HG03159 (cell line): ENCODE results near the gene JAG1.

Experiments used
- ATAC-seq: cut with Tn5 transposase; IDR thresholded peaks from one replicate; pipeline ENCODE4 v1.9.1; 2021; ENCODE audit warnings: mild to moderate bottlenecking, moderate library complexity; ENCODE audit not compliant: unreplicated experiment

Gene JAG1

DNA sequence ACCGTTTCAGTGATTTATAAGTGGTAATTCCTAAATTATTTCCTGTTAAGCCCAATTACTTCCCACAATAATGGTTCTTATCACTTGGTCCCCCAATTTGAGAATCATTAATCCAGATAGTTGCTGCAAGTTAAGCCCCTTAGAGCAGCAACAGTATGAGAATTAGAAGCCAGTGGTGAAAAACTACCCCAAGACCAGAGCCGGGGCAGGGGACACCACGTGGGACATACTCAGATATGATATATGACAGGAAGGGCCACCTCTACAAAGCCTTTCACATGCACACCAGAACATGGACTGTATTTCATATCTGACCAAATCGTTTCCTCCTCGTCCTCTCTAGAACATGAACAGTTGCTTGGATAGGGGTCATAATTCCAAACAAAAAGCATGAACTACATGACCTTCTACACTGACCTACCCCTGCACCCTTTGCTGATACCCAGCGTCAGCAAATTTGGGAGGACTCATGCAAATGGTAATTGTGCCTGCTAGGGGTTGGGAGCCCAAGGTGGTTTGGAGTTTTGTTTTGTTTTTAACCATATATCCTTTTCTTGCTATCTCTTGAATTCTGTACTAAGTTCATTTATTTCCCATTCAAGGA is 3.9 kb downstream of the JAG1 start:
- no peak for ATAC-seq

DNA sequence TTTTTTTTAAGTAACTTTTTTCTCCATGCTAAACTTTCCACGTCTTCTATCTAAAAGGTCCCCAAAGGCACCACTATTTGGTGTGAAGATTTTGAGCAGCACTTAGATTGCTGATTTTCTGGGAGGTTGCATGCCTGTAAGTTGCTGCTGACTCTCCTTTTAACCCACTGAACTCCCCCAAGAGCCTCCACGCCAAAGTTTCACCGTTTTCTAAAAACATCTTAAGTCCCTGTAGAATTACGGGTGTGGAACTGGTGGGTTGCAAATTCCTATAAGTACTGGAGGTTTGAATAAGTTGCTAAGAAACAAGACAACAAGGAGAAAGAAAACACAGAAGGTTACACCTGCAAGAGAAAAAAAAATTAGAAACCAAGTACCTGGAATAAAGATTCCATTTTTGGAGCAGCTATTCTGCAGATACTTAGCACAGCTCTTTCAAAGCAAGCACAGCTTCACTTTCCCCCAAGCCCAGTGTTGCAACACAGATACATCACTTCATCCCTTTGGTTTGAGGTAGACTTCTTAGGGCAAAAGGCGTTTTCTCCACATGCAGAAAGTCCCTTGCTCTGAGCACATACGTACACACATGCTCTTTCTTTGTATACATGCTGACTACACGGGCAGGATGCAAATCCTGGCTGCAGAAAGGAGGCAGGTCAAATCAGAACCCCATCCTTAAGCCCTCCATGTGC is 5.0 kb downstream of the JAG1 start:
- no peak for ATAC-seq

DNA sequence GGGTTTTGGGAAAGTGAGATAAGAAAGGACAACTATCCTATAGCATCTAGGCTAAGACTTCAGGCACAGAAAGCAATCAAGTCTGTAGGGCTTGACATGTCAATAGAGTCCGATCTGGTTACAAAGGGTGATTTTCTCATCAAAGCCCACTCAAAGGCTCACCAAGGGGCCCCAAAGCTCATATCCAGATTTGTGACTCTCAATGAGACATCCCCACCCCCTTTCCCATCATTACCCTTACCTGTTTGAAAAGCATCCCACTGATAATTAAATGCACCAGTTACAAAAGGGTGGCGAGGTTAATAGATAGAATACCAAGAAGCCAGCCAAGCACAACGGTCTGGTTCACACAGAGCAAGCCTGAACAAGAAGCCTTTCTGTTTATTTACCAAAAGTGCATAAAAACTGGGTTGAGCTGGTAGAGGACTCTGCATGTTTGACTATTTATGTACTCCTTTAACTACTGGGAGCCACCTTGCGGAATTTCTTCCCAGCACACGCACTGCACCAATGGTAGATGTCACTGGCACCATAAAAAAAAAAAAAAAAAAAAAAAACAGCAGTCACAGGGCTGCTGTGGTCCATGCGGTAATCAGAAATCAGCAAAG is 6.1 kb downstream of the JAG1 start:
- no peak for ATAC-seq

DNA sequence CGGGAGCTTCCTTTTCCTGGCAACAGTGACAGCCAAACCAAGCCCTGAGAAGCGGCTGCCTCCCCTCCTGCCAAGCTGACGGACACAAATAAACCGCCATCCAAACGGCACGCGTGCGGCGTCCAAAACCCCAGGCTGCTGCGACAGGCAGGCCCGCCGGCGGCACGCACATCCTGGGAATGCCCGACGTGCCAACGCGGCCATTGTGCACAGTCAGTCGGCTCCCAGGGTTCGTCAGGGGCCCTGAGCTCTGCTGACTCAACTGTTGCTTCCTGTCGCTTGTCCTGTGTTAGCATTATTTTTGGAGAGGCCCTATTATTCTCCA is 6.8 kb downstream of the JAG1 start:
- no peak for ATAC-seq

DNA sequence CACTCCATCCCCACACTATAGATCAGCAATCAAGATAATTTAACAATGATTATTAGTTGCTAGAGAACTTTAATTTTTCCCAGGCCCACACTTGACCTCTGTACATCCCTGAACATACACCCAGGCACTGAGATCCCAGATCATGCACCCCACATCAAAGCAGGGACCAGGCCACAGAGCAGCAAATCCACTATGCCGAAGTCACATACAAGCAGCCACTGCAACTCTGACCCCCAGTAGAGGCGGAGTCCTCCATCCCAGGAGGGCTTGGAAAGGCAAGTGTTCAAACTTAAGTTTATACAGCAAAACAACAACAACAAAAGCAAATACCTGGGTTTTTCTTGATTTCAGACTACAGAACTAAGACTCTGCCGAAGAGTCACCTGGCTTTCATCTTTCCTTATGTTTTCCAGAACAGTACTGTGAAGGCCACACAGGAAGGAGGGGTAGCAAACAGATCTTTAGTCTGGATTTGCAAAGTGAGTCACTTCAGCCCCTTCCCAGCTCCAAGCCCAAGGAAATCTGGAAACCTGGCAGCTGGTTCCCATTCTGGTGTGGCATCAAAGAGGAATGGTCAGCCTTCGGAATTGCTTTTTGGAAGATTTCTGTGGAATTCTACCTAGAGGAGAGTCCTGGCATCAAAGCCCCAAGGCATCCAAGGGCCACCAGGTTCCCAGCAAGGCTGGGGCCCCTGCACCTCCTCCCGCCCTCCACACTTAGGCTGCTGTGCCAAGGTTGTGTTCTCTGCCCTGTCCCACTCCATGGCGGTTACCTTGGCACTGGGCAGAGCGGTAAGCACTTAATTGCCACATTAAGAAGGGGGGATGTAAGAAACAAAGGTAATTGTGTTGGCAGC is 7.3 kb downstream of the JAG1 start:
- ATAC-seq, result no peak

DNA sequence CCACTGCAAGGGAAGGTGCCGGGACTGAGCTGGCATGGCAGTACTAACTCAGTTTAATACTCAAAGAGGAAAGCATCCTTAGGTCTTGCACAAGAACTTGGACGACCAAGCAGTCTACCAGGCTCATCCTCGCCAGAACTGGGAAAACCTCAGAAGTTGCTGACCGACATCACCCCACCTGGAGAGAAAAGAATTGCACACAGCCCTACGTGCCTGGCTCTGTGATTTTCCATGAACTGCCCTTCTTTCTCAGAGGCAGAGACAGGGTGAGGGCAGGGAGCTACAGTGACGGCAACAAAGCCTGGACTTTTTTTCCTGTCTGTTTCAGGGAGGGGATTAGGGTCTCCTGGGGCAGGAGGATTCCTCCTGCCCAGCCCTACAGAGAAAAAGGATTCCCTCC is 8.0 kb downstream of the JAG1 start:
- ATAC-seq, result no peak

DNA sequence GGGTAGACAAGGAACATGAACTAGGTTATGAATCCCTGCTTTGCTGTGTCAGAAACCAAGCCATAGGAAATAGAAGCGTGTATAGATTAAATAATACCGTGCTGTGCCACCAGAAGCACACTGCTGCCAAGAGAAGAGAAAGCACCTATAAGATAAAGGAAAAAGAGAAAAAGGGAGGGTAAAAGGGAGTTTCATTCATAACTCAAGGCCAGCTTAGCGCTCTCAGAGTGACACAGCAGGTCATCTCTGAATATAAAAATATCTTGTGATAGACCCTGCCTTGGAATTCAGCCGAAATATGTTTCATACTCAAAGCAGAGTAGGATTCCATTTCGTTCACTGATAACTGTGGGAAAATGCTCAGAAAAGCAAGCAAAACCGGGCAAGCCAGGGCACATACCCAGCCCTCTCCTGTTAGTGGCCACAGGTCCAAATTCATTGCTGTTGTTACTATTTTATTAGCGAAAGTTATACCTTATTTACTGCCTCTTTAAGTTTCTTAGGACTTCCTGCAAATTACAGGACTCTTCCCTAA is 8.7 kb downstream of the JAG1 start:
- no peak for ATAC-seq

DNA sequence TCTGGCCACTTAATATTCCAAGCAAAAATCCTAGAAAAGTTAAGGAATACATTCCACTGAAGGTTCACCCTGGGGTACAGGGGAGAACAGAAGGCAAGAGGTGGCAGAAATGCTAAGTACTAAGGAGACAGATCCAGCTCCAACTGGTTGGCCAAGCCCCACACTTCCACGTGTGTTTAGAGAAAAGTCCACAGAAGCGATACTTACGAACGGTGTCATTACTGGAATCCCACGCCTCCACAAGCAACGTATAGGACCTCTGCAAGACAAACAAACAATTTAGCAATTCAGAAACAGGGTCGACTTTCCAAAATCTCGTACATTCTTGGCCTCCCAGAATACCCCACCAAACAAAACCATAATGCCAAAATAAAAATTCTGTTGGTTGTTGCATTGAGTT is 10.0 kb downstream of the JAG1 start:
- no peak for ATAC-seq

DNA sequence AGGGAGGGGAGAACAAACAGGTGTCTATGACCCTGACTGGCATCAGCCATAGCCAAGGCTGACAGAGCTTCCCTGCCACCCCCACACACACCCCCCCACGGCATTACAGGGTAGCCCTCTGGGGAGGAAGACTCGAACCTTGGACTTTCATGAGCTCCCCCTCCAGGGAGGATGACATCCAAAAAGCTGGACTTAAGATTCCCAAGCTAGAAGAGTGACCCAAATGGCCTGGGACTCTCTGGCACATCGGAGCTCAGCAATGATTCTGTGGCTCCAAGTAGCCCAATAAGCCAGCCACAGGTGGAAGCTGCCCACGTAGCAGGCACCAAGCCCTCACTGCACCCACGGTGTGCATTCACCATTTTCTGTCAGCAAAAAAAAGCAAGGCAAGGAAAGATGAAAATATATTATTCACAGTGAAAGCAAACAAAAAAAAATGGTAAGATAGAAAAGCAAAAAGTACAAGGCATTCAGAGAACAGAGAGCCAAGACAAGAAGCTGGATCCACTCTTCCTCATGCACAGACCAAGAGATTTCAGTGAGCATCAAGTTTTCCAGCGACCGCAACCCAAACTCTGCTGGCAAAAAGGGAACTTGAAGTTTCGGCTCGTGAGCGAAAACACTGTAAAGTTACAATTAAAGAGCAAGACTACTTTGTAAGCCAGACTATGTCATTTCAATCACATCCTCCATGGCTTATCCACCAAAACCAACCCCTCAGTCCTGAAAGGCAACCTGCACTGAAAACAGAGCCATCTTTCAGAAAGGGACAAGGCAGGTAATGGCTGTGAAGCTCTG is 10.9 kb downstream of the JAG1 start:
- ATAC-seq, result no peak

DNA sequence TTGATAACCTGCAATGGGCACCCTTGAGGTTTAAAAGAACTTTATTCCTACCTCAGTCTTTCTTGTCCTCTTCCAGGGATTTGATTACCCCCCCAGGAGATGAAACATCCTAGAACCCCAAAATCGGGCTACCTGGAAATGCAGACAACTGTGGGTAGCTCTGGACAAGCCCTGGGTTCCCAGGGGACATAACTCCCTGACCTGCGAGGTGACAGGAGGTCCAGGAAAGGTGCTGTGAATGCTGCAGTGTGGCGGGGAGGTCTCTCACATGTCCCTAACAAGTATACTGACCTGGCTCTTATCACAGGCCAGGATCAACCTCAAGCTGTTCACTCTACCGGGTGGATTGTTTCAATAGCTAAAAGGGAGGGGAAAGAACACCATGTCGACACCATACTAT is 11.6 kb downstream of the JAG1 start:
- no peak for ATAC-seq

DNA sequence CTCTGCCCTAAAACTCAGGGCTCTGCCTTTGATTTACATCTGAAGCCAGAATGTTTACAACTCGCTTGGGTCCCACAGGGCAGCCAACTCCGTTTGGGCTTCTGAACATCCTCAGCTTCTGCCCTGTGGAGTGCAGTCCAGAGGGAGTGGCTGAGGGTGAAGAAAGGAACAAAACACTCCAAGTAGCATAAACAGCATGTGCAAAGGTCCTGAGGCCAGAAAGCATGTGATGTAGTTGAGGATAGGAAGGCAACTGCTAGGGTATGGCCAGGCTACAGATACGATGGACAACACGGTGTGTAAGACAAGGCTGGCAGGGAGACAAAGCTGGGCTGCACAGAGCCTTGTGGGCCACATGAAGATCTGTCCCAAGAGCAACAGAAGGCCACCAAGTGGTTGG is 12.5 kb downstream of the JAG1 start:
- no peak for ATAC-seq

DNA sequence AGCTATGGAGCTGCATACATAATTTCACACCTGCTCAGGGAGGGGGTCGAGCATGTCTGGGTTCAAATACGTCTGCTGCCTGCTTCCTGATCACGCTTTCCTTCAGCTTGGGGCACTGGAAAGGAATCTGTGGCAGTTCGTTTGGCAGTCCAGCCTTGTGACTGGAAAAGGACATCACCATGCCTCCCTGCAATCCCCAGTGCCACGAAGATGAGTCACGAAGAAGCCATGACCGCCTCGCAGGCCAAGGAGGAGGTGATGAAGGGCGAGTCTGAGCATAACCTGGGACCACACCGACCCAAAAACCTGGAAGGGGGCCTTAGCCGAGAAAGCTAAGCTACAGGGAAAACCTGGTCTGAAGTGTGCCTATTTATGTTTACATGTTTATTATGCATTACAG is 13.1 kb downstream of the JAG1 start:
- ATAC-seq, result no peak

DNA sequence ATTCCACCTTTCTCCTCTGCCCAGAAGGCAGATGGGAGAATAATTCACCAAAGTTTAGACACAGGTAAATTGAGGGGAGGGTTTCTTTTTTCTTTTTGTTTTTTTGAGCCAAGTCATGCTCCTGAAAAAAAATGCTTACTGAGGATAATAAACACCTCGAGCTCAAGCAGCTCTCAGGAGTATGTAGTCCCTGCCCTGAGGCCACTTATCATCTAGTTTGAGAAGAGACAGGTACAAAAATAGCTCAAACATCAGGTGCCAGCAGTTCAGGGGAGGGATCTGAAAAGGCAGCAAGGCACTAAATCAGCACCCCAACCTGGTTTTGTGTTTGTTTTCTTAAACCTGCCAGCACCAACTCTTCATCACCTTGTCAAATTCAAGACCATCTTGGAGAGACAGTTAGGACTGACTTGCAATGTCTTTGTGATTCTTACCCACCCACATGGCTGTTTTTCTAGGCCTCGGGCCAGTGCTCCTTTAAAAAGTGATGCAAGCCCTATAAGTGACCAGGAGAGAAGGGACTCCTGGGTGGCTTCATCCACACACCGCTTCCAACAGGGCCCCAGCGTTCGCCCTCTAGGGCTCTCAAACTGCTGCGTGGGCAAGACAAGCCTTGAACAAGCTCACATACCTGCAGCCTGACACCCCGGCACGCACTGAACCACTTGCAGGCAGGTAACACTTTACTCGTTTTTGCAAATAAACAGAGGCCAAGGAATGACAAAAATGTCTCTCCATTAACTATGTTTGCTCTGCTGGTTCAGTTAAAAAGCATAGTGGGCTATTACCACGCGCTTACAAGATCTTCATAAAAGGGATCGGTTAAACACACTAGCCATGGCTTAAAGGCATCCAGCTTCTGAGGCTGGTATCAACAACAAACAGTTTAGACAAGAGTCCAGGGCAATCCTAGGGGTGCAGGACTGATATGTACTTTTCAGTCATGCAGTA is 13.9 kb downstream of the JAG1 start:
- no peak for ATAC-seq

DNA sequence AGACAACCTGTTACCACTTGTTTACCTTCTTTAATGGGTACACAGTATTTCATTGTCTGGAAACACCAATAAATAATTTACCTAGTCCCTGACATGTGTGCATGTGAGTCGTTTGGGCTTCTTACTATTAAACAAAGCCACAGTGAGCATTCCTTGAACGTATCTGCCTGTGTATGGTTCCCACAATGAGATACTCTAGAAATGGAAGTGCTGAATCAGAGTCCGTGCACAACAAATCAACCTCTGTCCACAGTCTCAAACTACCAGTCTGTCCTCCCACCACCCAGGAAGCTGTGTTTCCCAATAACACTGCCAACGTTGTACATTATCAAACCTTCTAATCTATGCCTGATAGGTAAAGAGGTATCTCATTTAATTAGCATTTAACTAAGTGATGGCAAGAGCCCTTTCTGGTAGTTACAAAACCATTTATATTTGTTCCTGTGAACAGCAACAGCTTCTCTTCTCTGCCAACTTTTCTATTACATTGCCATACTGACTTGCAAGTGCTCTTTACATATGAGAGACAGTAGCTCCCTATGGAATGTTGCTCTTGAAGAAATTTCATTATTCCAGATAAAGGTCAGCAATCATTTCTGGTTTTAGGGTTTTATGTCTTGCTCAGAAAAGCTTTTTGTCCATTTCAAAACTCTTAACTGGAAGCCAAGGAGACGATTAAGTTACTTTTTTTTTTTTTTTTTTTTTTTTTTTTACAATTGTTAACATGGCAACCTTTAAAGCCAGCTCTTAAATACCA is 14.7 kb downstream of the JAG1 start:
- no peak for ATAC-seq

DNA sequence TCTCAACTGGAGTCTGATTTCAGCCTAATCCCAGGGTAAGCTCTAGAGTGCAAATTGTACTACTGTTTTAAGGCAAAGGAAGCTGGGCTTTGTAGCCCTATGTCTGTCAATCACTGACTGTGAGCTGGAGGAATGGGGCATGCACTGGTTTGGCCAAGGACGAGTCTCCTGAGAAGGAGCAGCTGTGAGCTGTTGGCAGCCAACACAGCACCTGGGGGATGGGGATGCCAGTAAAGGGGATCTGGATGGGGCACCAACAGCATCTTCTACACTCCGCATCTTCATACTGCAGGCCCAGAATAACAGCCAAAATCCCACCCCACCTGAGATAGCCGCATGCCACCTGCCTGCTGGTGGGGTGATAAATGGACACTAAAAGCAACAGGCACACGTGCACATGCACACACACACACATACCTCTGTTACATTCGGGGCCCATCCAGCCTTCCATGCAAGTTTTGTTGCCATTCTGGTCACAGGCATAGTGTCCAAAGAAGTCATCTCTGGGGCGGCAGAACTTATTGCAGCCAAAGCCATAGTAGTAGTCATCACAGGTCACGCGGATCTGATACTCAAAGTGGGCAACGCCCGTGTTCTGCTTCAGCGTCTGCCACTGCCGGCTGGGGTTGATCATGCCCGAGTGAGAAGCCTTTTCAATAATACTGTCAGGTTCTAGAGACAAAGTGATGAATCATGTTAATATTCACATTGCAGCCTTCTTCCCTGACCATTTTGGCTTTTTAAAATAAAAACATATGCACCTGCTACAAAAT is 15.6 kb downstream of the JAG1 start:
- ATAC-seq, result no peak

DNA sequence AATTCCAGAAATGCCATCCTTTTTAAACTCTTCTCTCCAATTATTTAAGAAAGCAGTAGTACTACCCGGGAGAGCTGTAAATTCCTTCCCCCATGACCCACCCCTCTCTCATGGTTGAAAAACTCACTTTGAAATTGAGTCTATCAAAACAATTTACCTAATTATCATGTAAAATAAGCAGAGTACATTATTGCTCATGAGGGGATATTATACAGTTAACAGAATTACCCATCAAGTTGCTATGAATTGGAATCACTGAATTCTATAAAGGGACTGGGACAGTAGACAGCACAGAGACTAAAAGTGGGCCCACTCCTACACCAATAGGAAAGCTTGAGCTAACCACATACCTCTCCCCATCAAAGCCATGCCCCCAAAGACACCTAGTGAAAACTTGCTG is 16.3 kb downstream of the JAG1 start:
- no peak for ATAC-seq

DNA sequence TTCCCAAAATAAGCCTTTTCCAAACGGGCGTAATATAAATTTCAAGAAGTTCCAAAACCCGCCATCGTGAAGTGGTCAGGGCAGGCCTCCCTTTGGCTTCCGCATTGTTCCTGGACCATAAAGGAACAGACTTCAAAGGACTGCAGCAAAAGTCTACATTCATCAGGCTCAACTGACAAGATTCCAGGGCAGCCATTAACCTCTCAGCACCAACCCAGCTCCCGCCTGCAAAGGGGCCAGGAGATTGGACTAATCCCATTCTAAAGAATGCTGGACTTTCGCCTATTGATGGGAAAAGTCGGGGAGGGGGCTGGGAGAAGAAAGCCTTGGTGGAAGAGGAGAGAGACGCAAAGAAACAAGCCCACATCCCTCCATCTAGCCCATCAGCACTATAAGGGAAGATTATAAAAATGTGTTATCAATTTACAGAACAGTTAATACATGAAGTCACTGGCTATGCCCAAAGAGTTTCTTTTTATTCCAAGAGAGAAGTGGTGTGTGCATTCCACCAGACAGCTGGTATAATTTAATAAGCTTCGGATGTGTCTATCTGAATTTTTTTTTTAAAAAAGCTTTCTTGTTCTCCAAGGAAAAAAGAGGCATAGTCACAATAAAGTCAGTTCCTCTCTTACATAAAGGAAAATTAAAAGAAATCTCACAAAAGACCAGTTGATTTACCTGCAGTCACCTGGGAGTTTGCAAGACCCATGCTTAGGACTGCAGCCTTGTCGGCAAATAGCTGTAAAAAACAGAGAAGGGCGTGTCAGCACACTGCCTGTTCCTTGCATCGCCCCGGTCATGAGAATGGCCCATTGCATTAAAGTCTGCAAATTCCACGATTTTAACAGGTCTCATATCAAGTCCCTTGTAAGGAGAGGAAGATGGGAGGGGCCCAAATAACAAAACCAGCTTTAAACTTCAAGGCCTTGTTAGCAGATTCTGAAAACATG is 17.8 kb downstream of the JAG1 start:
- no peak for ATAC-seq
